Measurements from ENCODE around the gene MAEA.

MAEA gene

GRCh38 chr4:1345903-1346780, 56.5 kb downstream of the MAEA start:
- H3K27ac ChIP-seq = peak overlapping the region; percentile 91
- TF ChIP-seq, protein P1, sequence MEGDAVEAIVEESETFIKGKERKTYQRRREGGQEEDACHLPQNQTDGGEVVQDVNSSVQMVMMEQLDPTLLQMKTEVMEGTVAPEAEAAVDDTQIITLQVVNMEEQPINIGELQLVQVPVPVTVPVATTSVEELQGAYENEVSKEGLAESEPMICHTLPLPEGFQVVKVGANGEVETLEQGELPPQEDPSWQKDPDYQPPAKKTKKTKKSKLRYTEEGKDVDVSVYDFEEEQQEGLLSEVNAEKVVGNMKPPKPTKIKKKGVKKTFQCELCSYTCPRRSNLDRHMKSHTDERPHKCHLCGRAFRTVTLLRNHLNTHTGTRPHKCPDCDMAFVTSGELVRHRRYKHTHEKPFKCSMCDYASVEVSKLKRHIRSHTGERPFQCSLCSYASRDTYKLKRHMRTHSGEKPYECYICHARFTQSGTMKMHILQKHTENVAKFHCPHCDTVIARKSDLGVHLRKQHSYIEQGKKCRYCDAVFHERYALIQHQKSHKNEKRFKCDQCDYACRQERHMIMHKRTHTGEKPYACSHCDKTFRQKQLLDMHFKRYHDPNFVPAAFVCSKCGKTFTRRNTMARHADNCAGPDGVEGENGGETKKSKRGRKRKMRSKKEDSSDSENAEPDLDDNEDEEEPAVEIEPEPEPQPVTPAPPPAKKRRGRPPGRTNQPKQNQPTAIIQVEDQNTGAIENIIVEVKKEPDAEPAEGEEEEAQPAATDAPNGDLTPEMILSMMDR (conservative IDR thresholded peaks at IDR 0.05) = no peak
- TF ChIP-seq ZFX (IDR thresholded peaks at IDR 0.05) = peak; percentile 62; the same call in 1 of the 2 replicates

- H3K27ac ChIP-seq = peak within 1 kb of the TSS; percentile 91
- no peak for TF ChIP-seq ZFX (IDR thresholded peaks at IDR 0.05)
- TF ChIP-seq, protein P1 (conservative IDR thresholded peaks at IDR 0.05) = no peak
Measured at GRCh38 chr4:1346781-1347409, 57.2 kb downstream of the MAEA start, which contains the start of gene UVSSA. Gene UVSSA (plus strand): TSS chr4:1347208. CDS start chr4:1348092, 884 bp downstream.

- TF ChIP-seq, protein P1 (conservative IDR thresholded peaks at IDR 0.05) = no peak
- peak; percentile 88; the same call in 1 of the 2 replicates for TF ChIP-seq ZFX (IDR thresholded peaks at IDR 0.05)
- H3K27ac ChIP-seq = peak overlapping the region; percentile 91
Measured at GRCh38 chr4:1347410-1347864, 57.7 kb downstream of the MAEA start.

- peak overlapping the region; percentile 91 for H3K27ac ChIP-seq
- TF ChIP-seq ZFX (IDR thresholded peaks at IDR 0.05) = no peak
- TF ChIP-seq, protein P1 (conservative IDR thresholded peaks at IDR 0.05) = no peak
Measured at GRCh38 chr4:1348014-1348513, 58.4 kb downstream of the MAEA start.

- TF ChIP-seq, protein P1 (conservative IDR thresholded peaks at IDR 0.05) = no peak
- TF ChIP-seq ZFX (IDR thresholded peaks at IDR 0.05) = no peak
- H3K27ac ChIP-seq = peak overlapping the region; percentile 91
Measured at GRCh38 chr4:1348746-1349145, 59.1 kb downstream of the MAEA start.

DNA sequence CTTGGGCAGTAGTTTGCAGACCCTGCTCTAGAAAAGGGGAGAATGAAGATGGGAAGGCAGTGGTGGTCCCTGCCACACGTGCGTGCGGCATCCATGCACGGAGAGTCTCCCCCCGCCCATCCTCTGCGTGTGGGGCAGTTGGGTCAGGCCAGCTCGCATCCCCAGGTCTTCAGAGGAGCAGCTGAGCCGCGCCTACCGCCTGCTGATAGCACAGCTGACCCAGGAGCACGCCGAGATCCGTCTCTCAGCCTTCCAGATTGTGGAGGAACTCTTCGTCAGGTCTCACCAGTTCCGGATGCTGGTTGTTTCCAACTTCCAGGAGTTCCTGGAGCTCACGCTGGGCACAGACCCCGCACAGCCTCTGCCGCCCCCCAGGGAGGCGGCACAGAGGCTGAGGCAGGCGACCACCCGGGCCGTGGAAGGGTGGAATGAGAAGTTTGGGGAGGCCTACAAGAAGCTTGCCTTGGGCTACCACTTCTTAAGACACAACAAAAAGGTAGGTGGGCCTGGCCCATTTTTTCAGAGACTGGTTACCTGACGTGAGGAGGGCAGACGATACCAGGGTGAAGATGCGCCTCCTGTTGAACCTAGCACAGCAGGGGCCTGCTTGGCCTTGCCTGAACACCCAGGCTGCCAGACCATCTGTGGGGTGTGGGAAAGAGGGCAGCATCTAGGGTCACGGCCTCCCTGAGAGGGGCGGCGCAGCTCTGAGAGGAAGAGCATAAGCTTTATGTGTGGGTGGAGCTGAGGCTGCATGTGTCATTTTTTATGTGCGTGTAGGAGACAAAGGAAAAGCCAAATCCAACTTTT, 59.9 kb downstream of the MAEA start:
- TF ChIP-seq ZFX (IDR thresholded peaks at IDR 0.05) = no peak
- TF ChIP-seq, protein P1 (conservative IDR thresholded peaks at IDR 0.05) = no peak
- H3K27ac ChIP-seq = peak overlapping the region; percentile 91; the same call in 1 of the 2 replicates

All from C4-2B (cell line).